Measurements from ENCODE around the gene NELL1. TPM values are rescaled to one million over a fixed set of nuclear protein-coding genes. Genes with fewer than 3 reads are reported as not detected.

The NELL1 gene
- total RNA-seq, 1 experiment from 2014 or later = not detected

DNA sequence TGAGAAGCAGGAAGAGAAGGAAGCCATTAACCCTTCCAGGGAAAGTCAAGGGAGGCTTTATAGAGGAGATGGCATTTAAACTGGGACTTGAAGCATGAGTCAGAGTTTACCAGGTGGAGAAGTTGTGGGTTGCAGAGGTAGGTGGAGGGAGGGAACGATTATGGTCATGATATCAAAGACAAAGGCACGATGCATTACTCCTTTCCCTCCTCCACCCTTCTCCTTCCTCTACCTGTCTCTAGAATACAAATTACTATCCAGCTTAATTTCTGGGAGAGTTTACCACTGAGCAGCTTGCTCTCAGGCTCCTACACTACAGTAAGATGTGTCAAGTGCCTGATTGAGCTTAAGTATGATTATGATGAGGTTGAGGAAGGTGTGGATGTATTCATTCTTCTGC lies 151.7 kb downstream of the NELL1 start:
- H3K36me3 ChIP-seq (ENCODE audit: control insufficient read depth, insufficient read depth, low read length) = no peaks in the 10 kb centered on the region
- in situ Hi-C loops (cut with HindIII; ENCODE audit: low pct_unique_long_range_greater_than_20kb, low sequenced_read_pairs) = no loop called here
- H3K9me3 ChIP-seq (ENCODE audit: control insufficient read depth, insufficient read depth, low read depth, low read length) = no peaks in the 10 kb centered on the region
- no peak overlapping the region for H3K4me3 ChIP-seq (ENCODE audit: low read depth in 2 of 2, low read length in 2 of 2)
- ChIA-PET POLR2A (no interaction called here), CTCF (no interaction called here)
- intact Hi-C loops (cut with micrococcal nuclease; ENCODE audit: unreplicated experiment) = no loop called here
- TF ChIP-seq SIN3A (IDR thresholded peaks at IDR 0.05; ENCODE audit: borderline replicate concordance, insufficient read depth, low read depth, low read length) (no peak), POLR2AphosphoS5 (IDR thresholded peaks at IDR 0.05; ENCODE audit: low read depth, low read length) (no peak), TCF7L2 (IDR thresholded peaks at IDR 0.05; ENCODE audit: low read depth, low read length) (no peak)
- TF ChIP-seq, protein P1, sequence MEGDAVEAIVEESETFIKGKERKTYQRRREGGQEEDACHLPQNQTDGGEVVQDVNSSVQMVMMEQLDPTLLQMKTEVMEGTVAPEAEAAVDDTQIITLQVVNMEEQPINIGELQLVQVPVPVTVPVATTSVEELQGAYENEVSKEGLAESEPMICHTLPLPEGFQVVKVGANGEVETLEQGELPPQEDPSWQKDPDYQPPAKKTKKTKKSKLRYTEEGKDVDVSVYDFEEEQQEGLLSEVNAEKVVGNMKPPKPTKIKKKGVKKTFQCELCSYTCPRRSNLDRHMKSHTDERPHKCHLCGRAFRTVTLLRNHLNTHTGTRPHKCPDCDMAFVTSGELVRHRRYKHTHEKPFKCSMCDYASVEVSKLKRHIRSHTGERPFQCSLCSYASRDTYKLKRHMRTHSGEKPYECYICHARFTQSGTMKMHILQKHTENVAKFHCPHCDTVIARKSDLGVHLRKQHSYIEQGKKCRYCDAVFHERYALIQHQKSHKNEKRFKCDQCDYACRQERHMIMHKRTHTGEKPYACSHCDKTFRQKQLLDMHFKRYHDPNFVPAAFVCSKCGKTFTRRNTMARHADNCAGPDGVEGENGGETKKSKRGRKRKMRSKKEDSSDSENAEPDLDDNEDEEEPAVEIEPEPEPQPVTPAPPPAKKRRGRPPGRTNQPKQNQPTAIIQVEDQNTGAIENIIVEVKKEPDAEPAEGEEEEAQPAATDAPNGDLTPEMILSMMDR (IDR thresholded peaks at IDR 0.05) = no peak
- TF ChIP-seq, protein P2, sequence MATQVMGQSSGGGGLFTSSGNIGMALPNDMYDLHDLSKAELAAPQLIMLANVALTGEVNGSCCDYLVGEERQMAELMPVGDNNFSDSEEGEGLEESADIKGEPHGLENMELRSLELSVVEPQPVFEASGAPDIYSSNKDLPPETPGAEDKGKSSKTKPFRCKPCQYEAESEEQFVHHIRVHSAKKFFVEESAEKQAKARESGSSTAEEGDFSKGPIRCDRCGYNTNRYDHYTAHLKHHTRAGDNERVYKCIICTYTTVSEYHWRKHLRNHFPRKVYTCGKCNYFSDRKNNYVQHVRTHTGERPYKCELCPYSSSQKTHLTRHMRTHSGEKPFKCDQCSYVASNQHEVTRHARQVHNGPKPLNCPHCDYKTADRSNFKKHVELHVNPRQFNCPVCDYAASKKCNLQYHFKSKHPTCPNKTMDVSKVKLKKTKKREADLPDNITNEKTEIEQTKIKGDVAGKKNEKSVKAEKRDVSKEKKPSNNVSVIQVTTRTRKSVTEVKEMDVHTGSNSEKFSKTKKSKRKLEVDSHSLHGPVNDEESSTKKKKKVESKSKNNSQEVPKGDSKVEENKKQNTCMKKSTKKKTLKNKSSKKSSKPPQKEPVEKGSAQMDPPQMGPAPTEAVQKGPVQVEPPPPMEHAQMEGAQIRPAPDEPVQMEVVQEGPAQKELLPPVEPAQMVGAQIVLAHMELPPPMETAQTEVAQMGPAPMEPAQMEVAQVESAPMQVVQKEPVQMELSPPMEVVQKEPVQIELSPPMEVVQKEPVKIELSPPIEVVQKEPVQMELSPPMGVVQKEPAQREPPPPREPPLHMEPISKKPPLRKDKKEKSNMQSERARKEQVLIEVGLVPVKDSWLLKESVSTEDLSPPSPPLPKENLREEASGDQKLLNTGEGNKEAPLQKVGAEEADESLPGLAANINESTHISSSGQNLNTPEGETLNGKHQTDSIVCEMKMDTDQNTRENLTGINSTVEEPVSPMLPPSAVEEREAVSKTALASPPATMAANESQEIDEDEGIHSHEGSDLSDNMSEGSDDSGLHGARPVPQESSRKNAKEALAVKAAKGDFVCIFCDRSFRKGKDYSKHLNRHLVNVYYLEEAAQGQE (IDR thresholded peaks at IDR 0.05; ENCODE audit: insufficient read depth in 1 of 2, low read depth in 2 of 2, low read length in 1 of 2) = no peak
- H3K27ac ChIP-seq (ENCODE audit: low read length) = no peak overlapping the region
- no peak for ATAC-seq
- H3K4me1 ChIP-seq (ENCODE audit: control insufficient read depth, insufficient read depth, low read length) = no peaks in the 10 kb centered on the region
- no TSS peak for BruUV-seq (replicated peaks)
- H3K27me3 ChIP-seq (ENCODE audit: control insufficient read depth, insufficient read depth, low read length) = no peaks in the 10 kb centered on the region
- DNase-seq (ENCODE audit: low read depth, low spot score) = no peak

DNA sequence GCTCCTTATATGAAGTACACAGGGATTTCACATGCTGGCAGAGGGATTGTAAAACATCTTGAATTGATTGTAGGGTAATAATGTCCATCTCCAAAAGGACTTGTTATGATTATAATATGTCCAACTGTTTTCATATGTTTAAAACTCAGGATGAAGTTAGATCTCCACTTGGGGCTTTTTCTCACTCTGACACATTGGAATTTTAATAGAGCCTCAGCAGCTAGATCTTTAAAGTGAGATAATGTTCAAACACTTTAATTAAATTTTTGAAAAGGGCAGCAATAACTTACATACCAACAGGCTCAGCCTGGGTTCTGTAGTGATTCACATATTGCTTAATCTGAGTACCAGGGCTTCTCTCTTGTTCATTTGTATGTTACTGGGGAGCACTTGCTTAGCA lies 152.1 kb downstream of the NELL1 start:
- Histone ChIP-seq H3K27ac (ENCODE audit: low read length) (no peak overlapping the region), H3K4me1 (ENCODE audit: control insufficient read depth, insufficient read depth, low read length) (no peaks in the 10 kb centered on the region), H3K9me3 (ENCODE audit: control insufficient read depth, insufficient read depth, low read depth, low read length) (no peaks in the 10 kb centered on the region), H3K4me3 (ENCODE audit: low read depth in 2 of 2, low read length in 2 of 2) (no peak overlapping the region), H3K36me3 (ENCODE audit: control insufficient read depth, insufficient read depth, low read length) (no peaks in the 10 kb centered on the region), H3K27me3 (ENCODE audit: control insufficient read depth, insufficient read depth, low read length) (no peaks in the 10 kb centered on the region)
- intact Hi-C loops (cut with micrococcal nuclease; ENCODE audit: unreplicated experiment) = no loop called here
- no peak for DNase-seq (ENCODE audit: low read depth, low spot score)
- ChIA-PET CTCF (no interaction called here), POLR2A (no interaction called here)
- no peak for ATAC-seq
- BruUV-seq (replicated peaks) = no TSS peak
- TF ChIP-seq SIN3A (IDR thresholded peaks at IDR 0.05; ENCODE audit: borderline replicate concordance, insufficient read depth, low read depth, low read length) (no peak), TCF7L2 (IDR thresholded peaks at IDR 0.05; ENCODE audit: low read depth, low read length) (no peak), POLR2AphosphoS5 (IDR thresholded peaks at IDR 0.05; ENCODE audit: low read depth, low read length) (no peak)
- TF ChIP-seq, protein P2 (IDR thresholded peaks at IDR 0.05; ENCODE audit: insufficient read depth in 1 of 2, low read depth in 2 of 2, low read length in 1 of 2) = no peak
- in situ Hi-C loops (cut with HindIII; ENCODE audit: low pct_unique_long_range_greater_than_20kb, low sequenced_read_pairs) = no loop called here
